GM23248 (cell line): ENCODE measurements around the gene ELANE. TPM values are rescaled to one million over a fixed set of nuclear protein-coding genes. Genes with fewer than 3 reads are reported as not detected.
A peak's percentile ranks its signal among the peaks of the same experiment; 100 is the strongest.

Source experiments
- DNase-seq: peaks from one replicate; pipeline ENCODE4 v3.0.0-alpha.2; 2015
- H2AFZ ChIP-seq: fragments of 200-600 bp; sonication (generic); 2 replicates; pipeline ENCODE4 v1.6.1; 2016; ENCODE audit warnings: antibody characterized with exemption
- H3F3A ChIP-seq: fragments of 200-600 bp; sonication (generic); 2 replicates; pipeline ENCODE4 v1.6.1; 2016; ENCODE audit warnings: mild to moderate bottlenecking, antibody characterized with exemption, mixed run types; ENCODE audit not compliant: insufficient read depth
- H3K27ac ChIP-seq: fragments of 200-600 bp; sonication (generic); 2 replicates; pipeline ENCODE4 v1.5.1; 2016; ENCODE audit warnings: mild to moderate bottlenecking
- H3K27me3 ChIP-seq: fragments of 200-600 bp; sonication (generic); replicated peaks from 2 replicates; pipeline ENCODE4 v1.6.1; 2016; ENCODE audit warnings: mild to moderate bottlenecking; ENCODE audit not compliant: insufficient read depth
- H3K36me3 ChIP-seq: fragments of 200-600 bp; sonication (generic); 2 replicates; pipeline ENCODE4 v1.6.1; 2016; ENCODE audit warnings: low read depth, mild to moderate bottlenecking
- H3K4me1 ChIP-seq: fragments of 200-600 bp; sonication (generic); 2 replicates; pipeline ENCODE4 v1.6.1; 2016; ENCODE audit warnings: mild to moderate bottlenecking; ENCODE audit not compliant: insufficient read depth
- H3K4me2 ChIP-seq: fragments of 200-600 bp; sonication (generic); one replicate; pipeline ENCODE4 v1.6.1; 2016; ENCODE audit warnings: mild to moderate bottlenecking; ENCODE audit not compliant: unreplicated experiment
- H3K4me3 ChIP-seq: fragments of 200-600 bp; sonication (generic); 2 replicates; pipeline ENCODE4 v1.5.1; 2016; ENCODE audit warnings: mild to moderate bottlenecking
- H3K79me2 ChIP-seq: fragments of 200-600 bp; sonication (generic); 2 replicates; pipeline ENCODE4 v1.6.1; 2016; ENCODE audit warnings: mild to moderate bottlenecking; ENCODE audit not compliant: insufficient read depth
- H3K9ac ChIP-seq: fragments of 200-600 bp; sonication (generic); 2 replicates; pipeline ENCODE4 v1.6.1; 2016; ENCODE audit warnings: mild to moderate bottlenecking
- H3K9me2 ChIP-seq: fragments of 200-600 bp; sonication (generic); 2 replicates; pipeline ENCODE4 v1.6.1; 2016; ENCODE audit warnings: mixed run types, mild to moderate bottlenecking, moderate library complexity; ENCODE audit not compliant: insufficient read depth
- H3K9me3 ChIP-seq: fragments of 200-600 bp; sonication (generic); one replicate; pipeline ENCODE4 v1.6.1; 2017; ENCODE audit warnings: low read depth
- H4K20me1 ChIP-seq: fragments of 200-600 bp; sonication (generic); 2 replicates; pipeline ENCODE4 v1.6.0; 2016; ENCODE audit not compliant: insufficient read depth
- EZH2 ChIP-seq: fragments of 200-600 bp; sonication (generic); IDR thresholded peaks from 2 replicates; pipeline ENCODE4 v1.6.1; 2018; ENCODE audit warnings: antibody characterized with exemption, mild to moderate bottlenecking; ENCODE audit not compliant: insufficient read depth, poor library complexity, severe bottlenecking
- EZH2phosphoT487 ChIP-seq: fragments of 200-600 bp; sonication (generic); IDR thresholded peaks from 2 replicates; pipeline ENCODE4 v1.6.1; 2018; ENCODE audit warnings: antibody characterized with exemption, moderate library complexity, mild to moderate bottlenecking, low read depth; ENCODE audit not compliant: insufficient read depth
- WGBS, 2 experiments: methylation state at CpG; one replicate each; pipeline ENCODE4 v1.1.6; 2015 to 2017; ENCODE audit warnings: low lambda C conversion rate in 2 of 2, low coverage in 1 of 2; ENCODE audit errors: missing lambda C conversion rate in 2 of 2; 5-methylcytosine and 5-hydroxymethylcytosine counted together
- in situ Hi-C: fragments of 300-500 bp; cut with MboI; formaldehyde crosslinking; loops from 2 replicates; pipeline ENCODE4 v1.15.0; 2020
- polyA plus RNA-seq: library from polyadenylated mRNA; unstranded; fragments of >200 nt; fragmentation: Nextera tagmentation; extraction: Ambion mirVana; gene quantifications from 2 replicates; pipeline ENCODE4 v1.2.1, GENCODE V29; 2016
- total RNA-seq: library from RNA; depleted of rRNA; stranded (reverse); fragments of >200 nt; shearing (Covaris generic); gene quantifications from 2 replicates; pipeline ENCODE4 v1.2.3, GENCODE V29; 2014

The ELANE gene
- total and polyA plus RNA-seq, 2 experiments from 2014 or later, result 0.34 TPM; not detected in 1

- in situ Hi-C loops, result no loop called here
- H4K20me1 ChIP-seq, result no peaks in the 10 kb centered on the region
- no peak overlapping the region for H3K27ac ChIP-seq
- no peaks in the 10 kb centered on the region for H3K9me3 ChIP-seq
- no peaks in the 10 kb centered on the region for H3K9me2 ChIP-seq
- H3K4me1 ChIP-seq, result peaks cover 14% of the 10 kb centered on the region
- H3K36me3 ChIP-seq, result no peaks in the 10 kb centered on the region
- 77 to 78% methylated on average over 9 to 14 of the region's 16 CpGs for WGBS, 2 experiments
- no peak for TF ChIP-seq EZH2phosphoT487
- TF ChIP-seq EZH2, result no peak
- no peak overlapping the region for H3K4me2 ChIP-seq
- no peak overlapping the region for H3K4me3 ChIP-seq
- no peaks in the 10 kb centered on the region for H3K27me3 ChIP-seq
- H3K79me2 ChIP-seq, result no peaks in the 10 kb centered on the region
- H3K9ac ChIP-seq, result no peak overlapping the region
- H3F3A ChIP-seq, result peaks cover 6% of the 10 kb centered on the region; the same call in 1 of the 2 replicates
- no peak for DNase-seq
- no peak overlapping the region for H2AFZ ChIP-seq
These were observed 15.2 kb downstream of the ELANE start for GRCh38 chr19:867301-867793.

GRCh38 chr19:867855-868457, 15.9 kb downstream of the ELANE start:
- H3K27me3 ChIP-seq, result no peaks in the 10 kb centered on the region
- H4K20me1 ChIP-seq, result no peaks in the 10 kb centered on the region
- TF ChIP-seq EZH2phosphoT487 (no peak), EZH2 (no peak)
- in situ Hi-C loops, result no loop called here
- DNase-seq, result no peak
- no peaks in the 10 kb centered on the region for H3K36me3 ChIP-seq
- H3K4me1 ChIP-seq, result peaks cover 14% of the 10 kb centered on the region
- H2AFZ ChIP-seq, result no peak overlapping the region
- H3K9me3 ChIP-seq, result no peaks in the 10 kb centered on the region
- H3F3A ChIP-seq, result peaks cover 6% of the 10 kb centered on the region; the same call in 1 of the 2 replicates
- no peaks in the 10 kb centered on the region for H3K79me2 ChIP-seq
- H3K27ac ChIP-seq, result no peak overlapping the region
- no peaks in the 10 kb centered on the region for H3K9me2 ChIP-seq
- H3K4me3 ChIP-seq, result no peak overlapping the region
- H3K4me2 ChIP-seq, result no peak overlapping the region
- no peak overlapping the region for H3K9ac ChIP-seq
- WGBS, 2 experiments, result 93 to 95% methylated on average over 28 to 39 of the region's 39 CpGs

GRCh38 chr19:868458-869244, 16.5 kb downstream of the ELANE start:
- H3K4me2 ChIP-seq, result no peak overlapping the region
- peaks cover 6% of the 10 kb centered on the region; the same call in 1 of the 2 replicates for H3F3A ChIP-seq
- no peaks in the 10 kb centered on the region for H3K9me3 ChIP-seq
- H3K27me3 ChIP-seq, result no peaks in the 10 kb centered on the region
- H3K9ac ChIP-seq, result no peak overlapping the region
- H3K27ac ChIP-seq, result peak overlapping the region; percentile 78
- no peaks in the 10 kb centered on the region for H4K20me1 ChIP-seq
- no peak for TF ChIP-seq EZH2
- TF ChIP-seq EZH2phosphoT487, result no peak
- no peaks in the 10 kb centered on the region for H3K36me3 ChIP-seq
- H2AFZ ChIP-seq, result no peak overlapping the region
- H3K4me1 ChIP-seq, result peaks cover 14% of the 10 kb centered on the region
- H3K9me2 ChIP-seq, result no peaks in the 10 kb centered on the region
- 73 to 78% methylated on average over 31 to 34 of the region's 34 CpGs for WGBS, 2 experiments
- no peak for DNase-seq
- no peaks in the 10 kb centered on the region for H3K79me2 ChIP-seq
- H3K4me3 ChIP-seq, result no peak overlapping the region
- in situ Hi-C loops, result no loop called here

GRCh38 chr19:869245-870177, 17.4 kb downstream of the ELANE start:
- TF ChIP-seq EZH2 (no peak), EZH2phosphoT487 (no peak)
- H3K4me2 ChIP-seq, result no peak overlapping the region
- H3K27me3 ChIP-seq, result no peaks in the 10 kb centered on the region
- H2AFZ ChIP-seq, result no peak overlapping the region
- H3K79me2 ChIP-seq, result no peaks in the 10 kb centered on the region
- WGBS, 2 experiments, result 10 to 11% methylated on average over 29 of the region's 29 CpGs
- no peaks in the 10 kb centered on the region for H3K9me3 ChIP-seq
- peaks cover 6% of the 10 kb centered on the region; the same call in 1 of the 2 replicates for H3F3A ChIP-seq
- no peak overlapping the region for H3K4me3 ChIP-seq
- H3K9ac ChIP-seq, result peak overlapping the region; percentile 23
- in situ Hi-C loops, result no loop called here
- peak; percentile 96 for DNase-seq
- H3K27ac ChIP-seq, result peak overlapping the region; percentile 78
- no peaks in the 10 kb centered on the region for H3K9me2 ChIP-seq
- peaks cover 14% of the 10 kb centered on the region for H3K4me1 ChIP-seq
- no peaks in the 10 kb centered on the region for H3K36me3 ChIP-seq
- H4K20me1 ChIP-seq, result no peaks in the 10 kb centered on the region
